Activated CD4-positive, alpha-beta T cell treated with anti-CD3 and anti-CD28 coated beads, Interleukin-2, amount 50 U/mL, for 24 hours (primary cell): ENCODE data around the gene TBC1D14.

Experiments
- DNase-seq, 2 donors: peaks; one replicate each; pipeline ENCODE4 v3.0.0-alpha.2; 2020; ENCODE audit warnings: low read depth in 1 of 2, low spot score in 1 of 2

Gene TBC1D14

GRCh38 chr4:7054106-7054880 lies 144.7 kb downstream of the TBC1D14 start:
- no peak for DNase-seq

GRCh38 chr4:7055111-7055989 lies 145.7 kb downstream of the TBC1D14 start:
- no peak for DNase-seq

- DNase-seq = no peak
Observed at GRCh38 chr4:7055990-7056325, 146.3 kb downstream of the TBC1D14 start.

- no peak for DNase-seq
Observed at GRCh38 chr4:7058792-7059191, 149.2 kb downstream of the TBC1D14 start.

GRCh38 chr4:7059662-7060061 lies 150.0 kb downstream of the TBC1D14 start:
- no peak for DNase-seq

- no peak for DNase-seq
Observed at GRCh38 chr4:7060346-7061150, 150.9 kb downstream of the TBC1D14 start.

- no peak for DNase-seq
Observed at GRCh38 chr4:7061815-7062214, 152.2 kb downstream of the TBC1D14 start.

GRCh38 chr4:7062816-7063215 lies 153.2 kb downstream of the TBC1D14 start:
- no peak for DNase-seq

GRCh38 chr4:7063362-7063761 lies 153.7 kb downstream of the TBC1D14 start:
- no peak for DNase-seq

- DNase-seq = no peak
Observed at GRCh38 chr4:7066006-7066405, 156.4 kb downstream of the TBC1D14 start.

GRCh38 chr4:7066493-7066892 lies 156.9 kb downstream of the TBC1D14 start:
- no peak for DNase-seq

- DNase-seq = no peak
Observed at GRCh38 chr4:7067126-7067451, 157.5 kb downstream of the TBC1D14 start.

- peak; percentile 24 to 100 for DNase-seq
Observed at GRCh38 chr4:7067452-7068278, 158.0 kb downstream of the TBC1D14 start, which contains the start of gene GRPEL1. TSS of gene GRPEL1 (minus strand) at chr4:7068064. CDS start at chr4:7068032, 32 bp downstream.

- DNase-seq = peak in 1 of 2 donors; percentile 100
Observed at GRCh38 chr4:7068279-7068842, 158.7 kb downstream of the TBC1D14 start.

GRCh38 chr4:7068883-7069282 lies 159.3 kb downstream of the TBC1D14 start:
- no peak for DNase-seq

GRCh38 chr4:7070729-7071511 lies 161.3 kb downstream of the TBC1D14 start:
- DNase-seq = peak; percentile 77

- DNase-seq = no peak
Observed at GRCh38 chr4:7073059-7073458, 163.4 kb downstream of the TBC1D14 start.

GRCh38 chr4:7073526-7074390 lies 164.1 kb downstream of the TBC1D14 start:
- no peak for DNase-seq

- DNase-seq = no peak
Observed at GRCh38 chr4:7074426-7074825, 164.8 kb downstream of the TBC1D14 start.
